HG03108 (cell line): ENCODE measurements around the gene SPEF2.

Experiments
- ATAC-seq: cut with Tn5 transposase; IDR thresholded peaks from one replicate; pipeline ENCODE4 v1.9.1; 2021; ENCODE audit warnings: moderate library complexity; ENCODE audit not compliant: unreplicated experiment

The SPEF2 gene, protein sequence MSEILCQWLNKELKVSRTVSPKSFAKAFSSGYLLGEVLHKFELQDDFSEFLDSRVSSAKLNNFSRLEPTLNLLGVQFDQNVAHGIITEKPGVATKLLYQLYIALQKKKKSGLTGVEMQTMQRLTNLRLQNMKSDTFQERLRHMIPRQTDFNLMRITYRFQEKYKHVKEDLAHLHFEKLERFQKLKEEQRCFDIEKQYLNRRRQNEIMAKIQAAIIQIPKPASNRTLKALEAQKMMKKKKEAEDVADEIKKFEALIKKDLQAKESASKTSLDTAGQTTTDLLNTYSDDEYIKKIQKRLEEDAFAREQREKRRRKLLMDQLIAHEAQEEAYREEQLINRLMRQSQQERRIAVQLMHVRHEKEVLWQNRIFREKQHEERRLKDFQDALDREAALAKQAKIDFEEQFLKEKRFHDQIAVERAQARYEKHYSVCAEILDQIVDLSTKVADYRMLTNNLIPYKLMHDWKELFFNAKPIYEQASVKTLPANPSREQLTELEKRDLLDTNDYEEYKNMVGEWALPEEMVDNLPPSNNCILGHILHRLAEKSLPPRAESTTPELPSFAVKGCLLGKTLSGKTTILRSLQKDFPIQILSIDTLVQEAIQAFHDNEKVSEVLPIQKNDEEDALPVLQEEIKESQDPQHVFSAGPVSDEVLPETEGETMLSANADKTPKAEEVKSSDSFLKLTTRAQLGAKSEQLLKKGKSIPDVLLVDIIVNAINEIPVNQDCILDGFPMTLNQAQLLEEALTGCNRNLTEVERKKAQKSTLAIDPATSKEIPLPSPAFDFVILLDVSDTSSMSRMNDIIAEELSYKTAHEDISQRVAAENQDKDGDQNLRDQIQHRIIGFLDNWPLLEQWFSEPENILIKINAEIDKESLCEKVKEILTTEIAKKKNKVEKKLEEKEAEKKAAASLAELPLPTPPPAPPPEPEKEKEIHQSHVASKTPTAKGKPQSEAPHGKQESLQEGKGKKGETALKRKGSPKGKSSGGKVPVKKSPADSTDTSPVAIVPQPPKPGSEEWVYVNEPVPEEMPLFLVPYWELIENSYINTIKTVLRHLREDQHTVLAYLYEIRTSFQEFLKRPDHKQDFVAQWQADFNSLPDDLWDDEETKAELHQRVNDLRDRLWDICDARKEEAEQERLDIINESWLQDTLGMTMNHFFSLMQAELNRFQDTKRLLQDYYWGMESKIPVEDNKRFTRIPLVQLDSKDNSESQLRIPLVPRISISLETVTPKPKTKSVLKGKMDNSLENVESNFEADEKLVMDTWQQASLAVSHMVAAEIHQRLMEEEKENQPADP (N-terminal part only)

DNA sequence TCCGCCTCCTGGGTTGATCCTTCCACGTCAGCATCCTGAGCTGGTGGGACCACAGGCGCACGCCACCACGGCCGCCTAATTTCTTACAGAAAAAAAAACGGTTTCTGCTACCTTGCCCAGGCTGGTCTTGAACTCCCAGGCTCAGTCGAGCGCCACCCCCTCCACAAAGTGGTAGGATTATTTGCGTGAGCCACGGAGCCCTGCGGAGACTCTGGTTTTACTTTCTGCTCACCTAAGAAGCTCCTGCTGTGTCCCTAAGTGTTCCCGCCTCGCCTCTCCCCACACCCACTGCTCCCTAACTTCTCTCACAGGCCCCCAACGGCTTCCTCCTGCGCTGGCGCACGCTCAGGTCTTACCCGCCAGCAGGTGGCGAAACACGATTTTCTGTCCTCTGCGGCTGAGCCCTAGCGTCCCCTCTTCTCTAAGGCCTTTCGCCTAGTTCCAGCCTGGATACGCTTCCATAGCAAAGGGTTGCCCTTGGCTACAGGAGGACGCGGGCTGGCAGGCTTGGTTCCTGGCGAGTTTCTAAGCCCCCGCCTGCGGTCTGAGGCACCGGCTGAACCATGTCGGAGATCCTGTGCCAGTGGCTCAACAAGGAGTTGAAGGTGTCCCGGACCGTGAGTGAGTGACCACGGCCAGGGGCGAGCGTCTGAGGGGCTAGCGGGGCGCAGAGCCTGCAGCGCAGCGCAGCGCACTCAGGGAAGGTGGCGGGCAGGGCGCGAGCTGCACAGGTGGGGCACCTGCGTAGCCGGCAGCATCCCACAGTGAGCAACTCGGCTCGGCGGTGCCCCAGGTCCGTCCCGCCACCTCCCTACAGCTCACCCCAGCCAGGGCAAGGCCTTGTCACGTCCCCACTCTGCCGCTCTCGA lies at the start of gene SPEF2:
Gene SPEF2, plus strand, starts transcription at position 429 of the 869 bp plus-strand sequence. Its CDS starts 135 bp downstream, at position 564.
- no peak for ATAC-seq

DNA sequence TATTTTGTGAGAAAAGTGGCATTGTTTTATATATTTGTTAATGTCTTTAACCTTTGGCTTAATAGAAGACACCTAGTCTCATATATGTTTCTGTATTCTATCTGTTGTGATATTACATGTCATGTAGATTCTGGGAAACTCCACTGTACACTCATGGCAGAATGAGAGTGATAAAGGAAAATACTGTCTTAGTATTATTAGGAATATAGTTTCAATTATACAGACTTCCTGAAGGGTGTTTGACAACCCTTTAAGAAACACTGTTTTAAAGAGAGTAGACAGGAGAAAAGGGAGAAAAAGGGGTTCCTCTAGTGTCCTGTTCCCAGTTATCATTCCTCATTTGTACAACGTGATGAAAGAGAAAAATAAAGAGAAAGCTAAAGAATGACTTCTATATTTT lies 42.1 kb upstream of the SPEF2 start:
- ATAC-seq = no peak

DNA sequence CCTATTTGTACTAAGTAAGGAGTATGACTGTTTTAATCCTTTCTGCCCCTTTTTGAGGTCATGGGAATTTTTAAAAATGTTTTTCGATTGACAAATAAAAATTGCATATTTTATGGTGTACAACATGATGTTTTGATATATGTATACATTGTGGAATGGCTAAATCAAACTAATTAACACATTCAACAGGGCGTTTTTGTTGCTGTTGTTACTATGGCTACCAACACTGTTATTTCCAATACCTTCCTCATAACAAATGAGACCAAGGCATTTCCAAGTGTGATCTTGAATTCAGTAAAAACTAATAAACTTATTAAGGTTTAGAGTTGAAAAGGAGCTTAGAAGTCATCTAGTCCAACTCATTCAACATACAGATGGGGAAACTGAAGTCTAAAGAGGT lies 30.2 kb upstream of the SPEF2 start:
- ATAC-seq = no peak

DNA sequence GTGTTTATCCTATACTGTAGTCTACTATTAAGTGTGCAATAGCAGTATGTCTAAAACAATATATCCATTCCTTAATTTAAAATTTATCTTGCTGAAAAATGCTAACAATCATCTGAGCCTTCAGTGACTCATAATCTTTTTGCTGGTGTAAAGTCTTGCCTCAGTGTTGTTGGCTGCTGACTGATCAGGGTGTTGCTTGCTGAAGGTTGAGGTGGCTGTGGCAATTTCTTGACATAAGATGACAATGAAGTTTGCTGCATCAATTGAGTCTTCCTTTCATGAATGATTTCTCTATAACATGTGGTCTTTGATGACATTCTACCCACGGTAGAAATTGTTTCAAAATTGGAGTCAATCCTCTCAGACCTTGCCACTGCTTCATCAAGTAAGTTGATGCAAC lies 24.3 kb upstream of the SPEF2 start:
- ATAC-seq = no peak

DNA sequence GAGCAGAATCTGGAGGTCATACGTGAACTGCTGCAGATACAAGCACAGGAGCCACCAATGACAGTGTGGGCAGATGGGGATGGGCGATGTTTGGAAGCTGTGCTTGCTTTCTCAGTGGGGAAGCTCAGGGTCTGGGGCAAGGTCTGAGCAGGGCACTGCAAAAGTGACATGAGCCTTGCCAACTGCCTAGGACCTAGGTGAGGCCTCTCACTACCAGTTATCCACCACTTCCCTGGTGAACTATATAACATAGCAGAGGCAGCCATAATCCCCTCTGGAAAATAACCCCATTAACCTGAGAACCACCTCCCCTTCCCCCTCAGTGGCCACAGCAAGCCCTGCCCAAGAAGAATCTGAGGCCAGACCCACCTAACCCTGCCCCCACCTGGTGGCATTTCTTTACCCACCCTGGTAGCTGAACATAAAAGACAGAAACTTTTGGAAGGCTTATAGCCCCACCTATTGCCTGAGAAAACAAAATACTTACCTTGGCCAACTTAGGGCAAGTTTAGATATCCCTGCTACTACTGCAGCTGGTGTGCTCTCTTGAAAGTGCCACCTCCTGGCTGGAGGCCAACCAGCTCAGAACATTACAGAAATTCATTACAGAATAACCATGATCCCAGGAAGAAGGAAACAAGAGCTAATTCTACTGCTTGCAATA lies 18.8 kb upstream of the SPEF2 start:
- ATAC-seq = no peak

DNA sequence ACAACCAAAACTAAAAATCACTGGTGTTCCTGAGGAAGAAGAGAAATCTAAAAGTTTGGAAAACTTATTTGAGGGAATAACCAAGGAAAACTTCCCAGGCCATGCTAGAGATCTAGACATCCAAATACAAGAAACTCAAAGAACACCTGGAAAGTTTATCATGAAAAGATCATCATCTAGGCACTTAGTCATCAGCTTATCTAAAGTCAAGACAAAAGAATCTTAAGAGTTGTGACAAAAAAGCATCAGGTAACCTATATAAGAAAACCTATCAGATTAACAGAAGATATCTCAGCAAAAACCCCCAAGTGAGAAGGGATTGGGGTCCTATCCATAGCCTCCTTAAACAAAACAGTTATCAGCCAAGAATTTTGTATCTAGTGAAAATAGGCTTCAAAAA lies 17.1 kb upstream of the SPEF2 start:
- no peak for ATAC-seq

DNA sequence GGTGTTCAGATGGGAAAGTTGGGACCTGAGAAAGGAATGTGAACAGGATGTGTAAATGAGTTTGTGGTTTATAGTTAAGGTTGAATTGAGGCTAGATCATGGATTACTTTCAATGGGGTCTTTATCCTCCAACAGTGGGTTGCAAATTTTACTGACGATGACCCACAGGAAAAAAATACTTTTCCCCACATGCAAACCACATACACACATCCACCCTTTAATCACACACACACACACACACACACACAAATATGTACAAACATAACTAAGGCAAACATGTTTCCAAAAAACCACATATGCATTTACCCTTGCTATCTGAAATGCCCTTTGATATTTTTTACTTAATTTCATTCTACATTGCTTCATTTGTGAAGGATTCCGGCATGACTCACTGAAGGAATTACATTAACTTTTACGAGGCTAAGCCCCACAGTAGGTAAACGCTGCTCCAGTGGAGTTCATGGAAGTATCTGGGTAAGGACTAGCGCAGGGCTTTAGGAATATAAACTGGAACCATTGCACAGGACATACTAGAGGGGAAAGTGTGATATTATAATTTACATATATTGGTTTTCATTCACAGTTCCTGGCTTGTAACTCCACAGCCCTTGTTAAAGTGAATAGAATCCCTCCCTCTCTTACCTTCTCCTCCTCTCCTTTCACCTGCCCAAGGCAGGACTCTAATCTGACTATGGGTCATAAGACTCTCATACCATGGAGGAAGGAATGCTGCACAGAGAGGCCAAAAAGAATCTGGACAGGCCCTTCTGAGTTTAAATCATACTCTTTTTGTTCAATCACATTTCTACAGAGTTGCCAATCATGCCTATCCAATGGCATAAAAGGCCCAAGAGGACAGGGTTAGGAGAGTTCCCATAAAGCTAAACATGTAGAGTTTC lies 8.5 kb upstream of the SPEF2 start:
- no peak for ATAC-seq

DNA sequence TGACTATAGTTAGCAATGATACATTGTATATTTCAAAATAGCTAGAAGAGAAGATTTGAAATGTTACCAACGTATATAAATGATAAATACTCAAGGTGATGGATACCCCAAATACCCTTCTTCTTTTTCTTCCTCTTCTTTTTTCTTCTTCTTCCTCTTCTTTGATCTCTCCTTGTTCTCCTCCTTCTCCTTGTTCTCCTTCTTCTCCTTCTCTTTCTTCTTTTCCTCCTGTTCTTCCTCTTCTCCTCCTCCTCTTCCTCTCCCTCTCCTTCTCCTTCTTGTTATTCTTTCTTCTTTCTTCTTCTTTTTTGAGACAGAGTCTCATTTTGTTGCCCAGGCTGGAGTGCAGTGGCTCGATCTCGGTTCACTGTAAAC lies 616 bp upstream of the SPEF2 start:
- ATAC-seq = no peak

DNA sequence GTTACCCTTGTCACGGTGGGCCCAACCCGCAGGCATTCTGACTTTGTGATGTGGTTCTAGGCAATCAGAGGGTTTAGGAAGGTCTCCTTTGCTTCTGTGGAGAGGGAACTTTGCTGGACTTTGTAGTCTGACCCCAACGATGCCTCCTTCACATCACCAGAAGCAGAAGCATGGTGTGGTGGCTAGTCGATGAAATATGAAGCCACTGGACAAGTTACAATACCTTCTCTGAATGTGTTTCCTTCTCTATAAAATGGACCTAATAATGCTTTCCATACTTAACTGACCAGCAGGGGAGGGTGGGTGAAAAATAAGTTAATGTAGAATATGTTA lies 607 bp downstream of the SPEF2 start:
- ATAC-seq = no peak

DNA sequence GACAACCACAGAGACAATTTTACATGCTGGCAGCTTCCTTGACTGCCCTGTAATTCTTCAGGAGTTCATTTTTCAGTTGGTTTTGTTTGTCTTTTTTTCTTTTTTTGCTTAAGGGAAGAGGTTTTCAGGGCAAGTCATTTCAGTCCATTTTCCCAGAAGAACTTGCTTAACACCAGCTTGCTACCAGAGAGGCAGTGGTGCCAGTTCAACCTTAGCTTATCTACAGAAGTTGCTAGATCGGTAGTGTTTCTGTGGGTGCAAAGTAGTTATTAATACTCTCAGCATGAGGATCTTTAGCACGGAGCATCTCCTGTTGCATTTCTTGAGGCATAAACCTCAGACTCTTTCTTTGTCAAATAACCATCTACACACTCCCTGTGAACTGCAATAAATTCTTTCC lies 1.1 kb downstream of the SPEF2 start:
- no peak for ATAC-seq

DNA sequence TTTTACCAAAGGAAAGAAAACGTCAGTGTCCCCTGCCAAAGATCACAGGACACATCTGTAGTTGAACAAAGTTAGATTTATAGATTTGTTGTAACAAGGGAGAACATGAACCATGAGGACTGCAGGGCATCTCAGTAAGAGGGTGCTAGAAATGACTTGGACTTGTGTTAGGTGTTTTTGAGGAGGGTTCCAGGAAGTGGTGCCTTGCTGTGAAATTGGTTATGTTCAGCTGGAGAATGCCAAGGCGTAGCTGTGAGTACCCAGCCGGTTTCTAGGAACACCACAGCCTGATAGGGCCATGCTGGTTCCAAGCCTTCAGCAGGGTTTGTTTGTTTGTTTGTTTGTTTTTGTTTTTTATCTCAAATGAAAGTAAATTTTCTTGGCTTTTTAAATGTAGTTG lies 5.3 kb downstream of the SPEF2 start:
- ATAC-seq = no peak

DNA sequence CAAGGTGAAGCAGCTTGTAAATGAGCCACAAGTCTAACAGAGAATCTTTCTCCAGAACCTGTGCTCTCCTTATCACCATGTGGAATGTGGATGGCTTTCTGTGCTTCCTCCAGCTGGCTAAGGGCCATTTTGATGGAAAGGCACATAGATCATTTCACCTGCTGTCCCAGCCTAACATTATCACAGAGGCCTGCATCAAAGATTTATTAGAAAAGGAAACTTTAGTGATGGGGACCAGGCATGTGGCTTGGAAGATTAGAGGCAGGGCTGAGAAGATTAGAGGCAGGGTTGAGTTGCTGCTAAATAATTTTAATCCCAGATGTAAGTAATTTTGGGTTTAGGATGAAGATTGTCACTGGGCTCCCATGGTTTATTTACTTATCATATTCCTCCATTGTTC lies 6.3 kb downstream of the SPEF2 start:
- ATAC-seq = no peak

DNA sequence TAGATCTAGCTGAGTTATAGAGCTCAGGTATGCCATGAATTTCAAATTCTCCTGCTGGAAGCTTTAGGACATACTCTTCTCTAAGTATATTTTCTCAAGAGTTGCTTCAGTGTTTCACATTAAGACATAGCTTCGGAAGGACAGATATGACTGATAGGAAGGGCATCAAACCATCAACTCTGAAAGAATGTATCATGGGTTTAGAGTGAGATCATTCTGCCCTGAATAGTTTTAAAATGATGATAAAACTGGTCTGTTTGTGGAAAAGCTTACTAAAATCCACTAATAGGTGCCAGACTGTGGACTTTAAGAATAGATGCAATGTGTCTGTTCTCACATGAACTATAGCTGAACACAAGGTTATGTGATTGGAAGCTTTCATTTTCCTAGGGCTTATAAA lies 8.4 kb downstream of the SPEF2 start:
- ATAC-seq = no peak

DNA sequence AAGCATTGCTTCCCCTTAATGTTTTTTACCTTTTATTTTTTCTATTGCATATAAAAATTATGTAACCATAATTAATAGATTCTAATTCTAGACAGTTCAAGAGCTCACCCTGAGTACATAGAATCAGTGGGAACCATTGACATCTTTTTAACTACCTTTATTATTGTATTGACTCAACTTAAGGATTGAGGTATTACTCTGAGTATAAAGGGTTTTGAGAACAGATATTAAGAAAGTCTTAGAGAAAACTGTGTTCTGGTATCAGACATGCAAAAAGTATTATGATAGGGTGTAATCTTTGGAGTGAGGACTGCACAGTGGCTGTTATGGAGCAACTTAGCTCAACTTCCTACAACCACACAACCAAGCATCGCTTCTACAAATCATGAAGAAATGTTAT lies 8.9 kb downstream of the SPEF2 start:
- no peak for ATAC-seq

DNA sequence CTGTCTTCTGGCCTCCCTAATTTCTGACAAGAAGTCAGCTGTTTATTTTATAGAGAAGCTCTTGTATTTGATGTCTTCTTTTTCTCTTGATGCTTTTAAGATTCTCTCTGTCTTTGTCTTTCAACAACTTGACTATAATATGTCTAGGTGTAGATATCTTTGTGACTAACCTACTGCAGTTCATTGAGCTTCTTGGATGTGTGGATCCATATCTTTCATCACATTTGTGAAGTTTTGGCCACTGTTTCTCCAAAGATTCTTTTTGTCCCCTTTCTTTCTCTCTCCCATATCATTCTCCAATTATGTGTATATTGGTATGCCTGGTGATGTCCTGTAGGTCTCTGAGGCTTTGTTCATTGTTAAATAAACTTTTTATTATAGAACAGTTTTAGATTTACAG lies 16.7 kb downstream of the SPEF2 start:
- no peak for ATAC-seq

DNA sequence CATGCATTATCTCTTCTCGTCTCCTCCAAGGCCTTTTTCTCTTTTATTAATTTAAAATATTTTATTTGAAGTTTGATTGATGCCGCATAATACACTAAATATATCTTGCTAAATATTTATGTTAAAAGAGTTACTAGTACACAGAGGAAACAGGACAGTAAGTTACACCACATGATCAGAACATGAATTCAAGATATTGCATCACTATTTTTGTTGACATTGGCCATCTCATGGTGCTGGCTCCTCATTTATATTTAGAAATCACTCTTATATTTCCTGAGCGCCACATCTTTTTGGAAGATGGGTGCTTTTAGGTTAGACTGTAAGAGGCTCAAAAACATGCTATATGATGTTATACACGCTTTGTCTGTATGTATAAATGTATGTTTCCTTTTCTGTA lies 23.0 kb downstream of the SPEF2 start:
- no peak for ATAC-seq

DNA sequence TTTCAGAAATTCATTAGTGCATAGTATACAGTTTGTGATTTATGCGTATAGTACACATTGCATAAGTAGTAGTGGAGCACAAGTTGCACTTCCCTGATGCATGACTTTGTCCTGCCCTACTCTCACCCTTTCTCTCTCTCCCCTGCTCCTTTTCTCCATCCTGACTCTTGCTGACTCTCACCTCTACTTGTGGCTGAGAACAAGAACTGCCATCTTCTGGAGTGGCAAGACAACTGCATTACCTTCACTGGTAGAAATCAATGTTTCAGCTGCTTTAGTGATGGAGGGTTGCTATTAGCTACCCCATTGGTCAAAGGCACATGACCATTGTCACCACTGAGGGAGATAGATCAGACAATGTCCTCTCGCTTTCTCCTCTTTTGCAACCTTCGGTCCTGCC lies 26.9 kb downstream of the SPEF2 start:
- ATAC-seq = no peak

DNA sequence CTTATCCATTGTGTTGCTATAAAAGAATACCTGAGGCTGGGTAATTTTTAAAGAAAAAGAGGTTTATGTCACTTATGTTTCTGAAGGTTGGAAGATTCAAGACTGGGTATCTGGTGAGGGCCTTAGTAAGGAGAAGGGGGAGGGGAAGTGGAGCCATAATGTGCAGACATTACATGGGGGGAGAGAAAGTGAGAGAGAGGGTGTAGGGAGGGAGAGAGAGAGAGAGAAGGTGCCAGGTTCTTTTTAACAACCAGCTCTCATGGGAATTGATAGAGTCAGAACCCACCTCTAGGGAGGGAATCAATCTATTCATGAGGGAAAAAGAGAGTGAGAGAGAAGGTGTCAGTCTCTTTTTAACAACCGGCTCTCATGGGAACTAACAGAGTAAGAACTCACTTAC lies 29.5 kb downstream of the SPEF2 start:
- no peak for ATAC-seq

DNA sequence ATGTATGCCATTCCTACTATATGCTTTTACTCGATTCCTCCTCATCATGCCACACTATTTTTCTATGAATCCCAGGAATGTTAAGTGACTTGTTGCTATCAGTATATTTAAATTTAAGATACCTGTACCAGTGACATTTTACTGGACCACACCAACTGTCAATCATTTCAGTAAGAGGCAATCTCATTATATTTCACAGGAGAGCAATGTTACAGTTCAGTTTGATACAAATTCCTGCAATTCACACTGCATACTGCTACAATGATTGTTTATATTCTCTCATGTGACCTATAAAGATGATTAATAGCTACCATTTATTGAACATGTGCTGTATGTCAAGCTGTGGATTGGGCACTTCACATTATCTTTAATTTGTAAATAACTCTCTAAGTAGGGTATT lies 30.0 kb downstream of the SPEF2 start:
- ATAC-seq = no peak
